ENCODE measurements around the gene SH3PXD2A. TPM values are rescaled to one million over a fixed set of nuclear protein-coding genes. Genes with fewer than 3 reads are reported as not detected.
A peak's percentile ranks its signal among the peaks of the same experiment; 100 is the strongest.

SH3PXD2A gene
- total RNA-seq, 1 experiment from 2014 or later = 54.9 TPM

GRCh38 chr10:103829838-103830465 lies 25.4 kb downstream of the SH3PXD2A start:
- Histone ChIP-seq H3K27ac (ENCODE audit: low read depth, low read length, poor library complexity, severe bottlenecking) (peak overlapping the region; percentile 26), H3K27me3 (replicated peaks; ENCODE audit: insufficient read depth, low read depth, low read length, poor library complexity) (no peaks in the 10 kb centered on the region), H3K36me3 (ENCODE audit: insufficient read depth, low read length, poor library complexity, severe bottlenecking) (peaks cover 5% of the 10 kb centered on the region), H3K4me3 (ENCODE audit: low read depth, low read length, poor library complexity, severe bottlenecking) (no peak overlapping the region), H3K4me1 (ENCODE audit: insufficient read depth, low read length, poor library complexity, severe bottlenecking) (peaks cover 37% of the 10 kb centered on the region), H3K9me3 (ENCODE audit: low read depth, low read length, poor library complexity, severe bottlenecking) (peaks cover 6% of the 10 kb centered on the region)
- BruUV-seq (replicated peaks) = no TSS peak
- no peak for DNase-seq (ENCODE audit: low spot score)
- intact Hi-C loops (cut with micrococcal nuclease; ENCODE audit: unreplicated experiment) = no loop called here
- POLR2A ChIA-PET (ENCODE audit: low non-redundant PET) = no interaction called here
- CTCF ChIA-PET = no interaction called here
- TF ChIP-seq, protein P1, sequence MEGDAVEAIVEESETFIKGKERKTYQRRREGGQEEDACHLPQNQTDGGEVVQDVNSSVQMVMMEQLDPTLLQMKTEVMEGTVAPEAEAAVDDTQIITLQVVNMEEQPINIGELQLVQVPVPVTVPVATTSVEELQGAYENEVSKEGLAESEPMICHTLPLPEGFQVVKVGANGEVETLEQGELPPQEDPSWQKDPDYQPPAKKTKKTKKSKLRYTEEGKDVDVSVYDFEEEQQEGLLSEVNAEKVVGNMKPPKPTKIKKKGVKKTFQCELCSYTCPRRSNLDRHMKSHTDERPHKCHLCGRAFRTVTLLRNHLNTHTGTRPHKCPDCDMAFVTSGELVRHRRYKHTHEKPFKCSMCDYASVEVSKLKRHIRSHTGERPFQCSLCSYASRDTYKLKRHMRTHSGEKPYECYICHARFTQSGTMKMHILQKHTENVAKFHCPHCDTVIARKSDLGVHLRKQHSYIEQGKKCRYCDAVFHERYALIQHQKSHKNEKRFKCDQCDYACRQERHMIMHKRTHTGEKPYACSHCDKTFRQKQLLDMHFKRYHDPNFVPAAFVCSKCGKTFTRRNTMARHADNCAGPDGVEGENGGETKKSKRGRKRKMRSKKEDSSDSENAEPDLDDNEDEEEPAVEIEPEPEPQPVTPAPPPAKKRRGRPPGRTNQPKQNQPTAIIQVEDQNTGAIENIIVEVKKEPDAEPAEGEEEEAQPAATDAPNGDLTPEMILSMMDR (conservative IDR thresholded peaks at IDR 0.05; ENCODE audit: low read depth, low read length) = no peak
- TF ChIP-seq EZH2 (IDR thresholded peaks at IDR 0.05; ENCODE audit: borderline replicate concordance, low read depth, low read length, poor library complexity, severe bottlenecking) = no peak

- H3K9me3 ChIP-seq (ENCODE audit: low read depth, low read length, poor library complexity, severe bottlenecking) = peaks cover 6% of the 10 kb centered on the region
- TF ChIP-seq, protein P1 (conservative IDR thresholded peaks at IDR 0.05; ENCODE audit: low read depth, low read length) = no peak
- no peak for TF ChIP-seq EZH2 (IDR thresholded peaks at IDR 0.05; ENCODE audit: borderline replicate concordance, low read depth, low read length, poor library complexity, severe bottlenecking)
- POLR2A ChIA-PET (ENCODE audit: low non-redundant PET) = no interaction called here
- H3K36me3 ChIP-seq (ENCODE audit: insufficient read depth, low read length, poor library complexity, severe bottlenecking) = peaks cover 5% of the 10 kb centered on the region
- no TSS peak for BruUV-seq (replicated peaks)
- H3K27ac ChIP-seq (ENCODE audit: low read depth, low read length, poor library complexity, severe bottlenecking) = peak overlapping the region; percentile 26
- intact Hi-C loops (cut with micrococcal nuclease; ENCODE audit: unreplicated experiment) = no loop called here
- DNase-seq (ENCODE audit: low spot score) = no peak
- CTCF ChIA-PET = no interaction called here
- H3K4me1 ChIP-seq (ENCODE audit: insufficient read depth, low read length, poor library complexity, severe bottlenecking) = peaks cover 31% of the 10 kb centered on the region
- no peak overlapping the region for H3K4me3 ChIP-seq (ENCODE audit: low read depth, low read length, poor library complexity, severe bottlenecking)
- H3K27me3 ChIP-seq (replicated peaks; ENCODE audit: insufficient read depth, low read depth, low read length, poor library complexity) = no peaks in the 10 kb centered on the region
Observed at GRCh38 chr10:103829278-103829677, 26.1 kb downstream of the SH3PXD2A start.

- H3K9me3 ChIP-seq (ENCODE audit: low read depth, low read length, poor library complexity, severe bottlenecking) = peaks cover 6% of the 10 kb centered on the region
- TF ChIP-seq, protein P1 (conservative IDR thresholded peaks at IDR 0.05; ENCODE audit: low read depth, low read length) = no peak
- TF ChIP-seq EZH2 (IDR thresholded peaks at IDR 0.05; ENCODE audit: borderline replicate concordance, low read depth, low read length, poor library complexity, severe bottlenecking) = no peak
- H3K27ac ChIP-seq (ENCODE audit: low read depth, low read length, poor library complexity, severe bottlenecking) = peak overlapping the region; percentile 17
- ChIA-PET POLR2A (ENCODE audit: low non-redundant PET) (no interaction called here), CTCF (no interaction called here)
- DNase-seq (ENCODE audit: low spot score) = no peak
- peaks cover 26% of the 10 kb centered on the region for H3K4me1 ChIP-seq (ENCODE audit: insufficient read depth, low read length, poor library complexity, severe bottlenecking)
- peaks cover 5% of the 10 kb centered on the region for H3K36me3 ChIP-seq (ENCODE audit: insufficient read depth, low read length, poor library complexity, severe bottlenecking)
- no peak overlapping the region for H3K4me3 ChIP-seq (ENCODE audit: low read depth, low read length, poor library complexity, severe bottlenecking)
- no TSS peak for BruUV-seq (replicated peaks)
- intact Hi-C loops (cut with micrococcal nuclease; ENCODE audit: unreplicated experiment) = no loop called here
- H3K27me3 ChIP-seq (replicated peaks; ENCODE audit: insufficient read depth, low read depth, low read length, poor library complexity) = no peaks in the 10 kb centered on the region
Observed at GRCh38 chr10:103828587-103829197, 26.7 kb downstream of the SH3PXD2A start.
